Fibroblast of lung (primary cell): Measurements from ENCODE around the gene COL4A1. TPM values are rescaled to one million over a fixed set of nuclear protein-coding genes. Genes with fewer than 3 reads are reported as not detected.

Experiments
- DNase-seq, 2 donors: peaks; one replicate each; pipeline versions ENCODE4 v3.0.0 to v3.0.0-alpha.2; 2010; ENCODE audit warnings: low read depth in 2 of 2
- H2AFZ ChIP-seq: 2 replicates; pipeline ENCODE4 v1.5.1; 2012; ENCODE audit warnings: low read length, control low read depth, inconsistent platforms
- H3K27ac ChIP-seq: 2 replicates; pipeline ENCODE4 v1.5.1; 2011; ENCODE audit warnings: low read length, control low read depth; ENCODE audit not compliant: insufficient read depth
- H3K27me3 ChIP-seq: 2 replicates; pipeline ENCODE4 v1.5.1; 2011; ENCODE audit warnings: mild to moderate bottlenecking, low read length; ENCODE audit not compliant: control insufficient read depth, insufficient read depth
- H3K36me3 ChIP-seq: 2 replicates; pipeline ENCODE4 v1.5.1; 2011; ENCODE audit warnings: low read length; ENCODE audit not compliant: control insufficient read depth, insufficient read depth
- H3K4me1 ChIP-seq: 2 replicates; pipeline ENCODE4 v1.5.1; 2011; ENCODE audit warnings: low read length; ENCODE audit not compliant: control insufficient read depth, insufficient read depth; ENCODE audit errors: extremely low read depth
- H3K4me2 ChIP-seq: 2 replicates; pipeline ENCODE4 v1.5.1; 2011; ENCODE audit warnings: low read length, control low read depth; ENCODE audit not compliant: insufficient read depth; ENCODE audit errors: extremely low read depth
- H3K4me3 ChIP-seq, 4 experiments: fragments of 200-600 bp in 1 of 4; sonication (generic) in 1 of 4; replicated peaks in 1 of 4; 2 replicates each; pipeline ENCODE4 v1.5.1; 2011 to 2016; ENCODE audit warnings: low read length in 4 of 4, low read depth in 3 of 4, mild to moderate bottlenecking in 3 of 4, control low read depth in 2 of 4, inconsistent platforms in 1 of 4, mixed read lengths in 1 of 4; ENCODE audit not compliant: insufficient read depth in 1 of 4; ENCODE audit errors: control extremely low read depth in 1 of 4
- H3K79me2 ChIP-seq: 2 replicates; pipeline ENCODE4 v1.5.1; 2012; ENCODE audit warnings: mild to moderate bottlenecking, low read length, inconsistent platforms; ENCODE audit not compliant: control insufficient read depth, insufficient read depth
- H3K9ac ChIP-seq: 2 replicates; pipeline ENCODE4 v1.5.1; 2011; ENCODE audit warnings: mild to moderate bottlenecking, low read length, control low read depth; ENCODE audit not compliant: insufficient read depth
- H3K9me3 ChIP-seq: 2 replicates; pipeline ENCODE4 v1.5.1; 2012; ENCODE audit warnings: low read depth, low read length; ENCODE audit not compliant: control insufficient read depth, insufficient read depth
- H4K20me1 ChIP-seq: 2 replicates; pipeline ENCODE4 v1.5.1; 2011; ENCODE audit warnings: low read length; ENCODE audit not compliant: control insufficient read depth, insufficient read depth; ENCODE audit errors: extremely low read depth
- EZH2 ChIP-seq: IDR thresholded peaks from 2 replicates; pipeline ENCODE4 v1.5.1; 2012; ENCODE audit warnings: low read length, control low read depth, mild to moderate bottlenecking; ENCODE audit errors: missing control alignments
- polyA plus RNA-seq, 2 donors: library from polyadenylated mRNA; depleted of rRNA in 1 of 2; stranded (reverse) in 1 of 2; unstranded in 1 of 2; fragments of >200 nt; gene quantifications; 2 replicates each; pipeline ENCODE4 v1.2.1, GENCODE V29; 2011 to 2012; ENCODE audit warnings: missing spikeins in 1 of 2
- total RNA-seq: library from RNA; depleted of rRNA; stranded (reverse); fragments of >200 nt; gene quantifications from 2 replicates; pipeline ENCODE4 v1.2.1, GENCODE V29; 2014
- TF ChIP-seq, protein P1 (sequence below), 2 donors: IDR thresholded peaks in 1 of 2; conservative IDR thresholded peaks in 1 of 2; 1 replicate in 1 of 2; 2 replicates in 1 of 2; pipeline ENCODE4 v1.5.1; 2011 to 2012; ENCODE audit warnings: low read length in 2 of 2, control low read depth in 1 of 2, inconsistent platforms in 1 of 2, low read depth in 1 of 2, mild to moderate bottlenecking in 1 of 2

The COL4A1 gene
- total and polyA plus RNA-seq, 2 donors (not counting 1 experiment from before 2014, with no cell fraction given), result 34.0 to 607 TPM

DNA sequence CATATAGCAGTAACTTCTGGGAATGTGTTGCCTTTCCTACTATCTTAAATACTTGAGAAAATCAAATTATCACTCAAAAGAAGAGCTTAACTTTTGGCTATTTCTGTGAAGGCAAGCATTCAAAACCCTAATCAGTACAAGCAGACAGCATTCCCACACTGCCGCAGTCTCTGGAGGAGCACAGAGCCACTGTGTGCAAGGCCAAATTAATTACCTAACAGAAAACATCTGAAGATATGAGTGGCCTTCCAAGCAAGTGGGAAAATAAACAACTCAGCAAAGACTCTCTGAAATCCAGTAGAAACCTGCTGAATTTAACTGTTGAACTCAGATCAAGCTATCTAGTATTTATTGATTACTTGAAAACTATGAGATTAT is 68.2 kb downstream of the COL4A1 start:
- Histone ChIP-seq H3K9me3 (no peaks in the 10 kb centered on the region), H2AFZ (no peak overlapping the region), H4K20me1 (no peaks in the 10 kb centered on the region), H3K9ac (no peak overlapping the region), H3K4me2 (no peak overlapping the region), H3K79me2 (peaks cover 1% of the 10 kb centered on the region), H3K4me3 (no peak overlapping the region), H3K4me1 (peaks cover 24% of the 10 kb centered on the region), H3K27ac (no peak overlapping the region), H3K36me3 (no peaks in the 10 kb centered on the region), H3K27me3 (no peaks in the 10 kb centered on the region)
- DNase-seq, result no peak
- TF ChIP-seq EZH2, result no peak

DNA sequence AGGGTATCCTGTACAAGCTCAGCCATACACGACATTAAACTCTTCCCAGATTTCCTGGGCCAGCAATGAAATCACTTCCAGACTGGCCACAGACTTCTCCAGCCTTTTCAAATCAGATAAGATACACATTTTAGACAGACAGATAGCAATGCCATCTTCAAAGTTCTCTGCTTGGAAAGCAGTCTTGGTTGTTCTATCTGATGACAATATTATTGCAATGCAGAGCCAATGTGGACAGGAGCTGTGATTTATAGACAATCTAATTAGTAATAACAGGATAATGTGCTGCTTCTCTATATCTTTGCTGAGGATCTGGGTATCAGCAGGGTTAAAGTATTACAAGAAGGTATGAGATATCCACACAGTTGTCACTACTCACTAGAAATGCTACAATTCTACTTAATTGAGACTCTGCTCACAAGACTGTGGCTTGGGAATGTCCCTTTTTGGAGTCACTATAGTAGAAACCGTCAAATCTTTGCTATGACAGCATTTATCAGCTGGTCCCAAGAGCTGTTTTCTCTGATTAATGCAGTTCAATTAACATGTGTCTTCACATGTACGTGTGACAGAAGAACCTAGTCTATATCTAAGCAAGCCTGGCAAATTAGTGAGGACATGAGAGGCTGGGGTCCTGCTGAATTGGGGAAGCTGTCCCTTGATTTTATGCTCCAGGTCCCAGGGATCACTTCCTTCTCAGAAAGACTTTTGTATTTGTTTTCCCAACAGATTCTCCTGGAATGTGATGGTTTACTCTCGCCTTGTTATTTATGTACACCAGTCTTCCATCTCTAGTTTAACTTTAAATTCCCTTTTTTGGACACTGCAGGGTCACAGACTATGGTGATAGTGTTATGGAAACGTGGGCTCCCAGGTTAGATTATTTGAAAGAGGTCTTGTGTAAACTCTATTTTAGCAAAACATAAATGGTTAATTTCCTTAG is 68.8 kb downstream of the COL4A1 start:
- peaks cover 27% of the 10 kb centered on the region for H3K4me1 ChIP-seq
- H3K4me2 ChIP-seq, result no peak overlapping the region
- H3K27me3 ChIP-seq, result no peaks in the 10 kb centered on the region
- H3K27ac ChIP-seq, result peak overlapping the region; percentile 2
- TF ChIP-seq EZH2, result no peak
- TF ChIP-seq, protein P1, sequence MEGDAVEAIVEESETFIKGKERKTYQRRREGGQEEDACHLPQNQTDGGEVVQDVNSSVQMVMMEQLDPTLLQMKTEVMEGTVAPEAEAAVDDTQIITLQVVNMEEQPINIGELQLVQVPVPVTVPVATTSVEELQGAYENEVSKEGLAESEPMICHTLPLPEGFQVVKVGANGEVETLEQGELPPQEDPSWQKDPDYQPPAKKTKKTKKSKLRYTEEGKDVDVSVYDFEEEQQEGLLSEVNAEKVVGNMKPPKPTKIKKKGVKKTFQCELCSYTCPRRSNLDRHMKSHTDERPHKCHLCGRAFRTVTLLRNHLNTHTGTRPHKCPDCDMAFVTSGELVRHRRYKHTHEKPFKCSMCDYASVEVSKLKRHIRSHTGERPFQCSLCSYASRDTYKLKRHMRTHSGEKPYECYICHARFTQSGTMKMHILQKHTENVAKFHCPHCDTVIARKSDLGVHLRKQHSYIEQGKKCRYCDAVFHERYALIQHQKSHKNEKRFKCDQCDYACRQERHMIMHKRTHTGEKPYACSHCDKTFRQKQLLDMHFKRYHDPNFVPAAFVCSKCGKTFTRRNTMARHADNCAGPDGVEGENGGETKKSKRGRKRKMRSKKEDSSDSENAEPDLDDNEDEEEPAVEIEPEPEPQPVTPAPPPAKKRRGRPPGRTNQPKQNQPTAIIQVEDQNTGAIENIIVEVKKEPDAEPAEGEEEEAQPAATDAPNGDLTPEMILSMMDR (conservative IDR thresholded peaks at IDR 0.05 in 1 of 2, IDR thresholded peaks at IDR 0.05 in 1 of 2; ENCODE audit: low read depth in 1 of 2, low read length in 2 of 2), result no peak
- no peaks in the 10 kb centered on the region for H3K79me2 ChIP-seq
- H3K9ac ChIP-seq, result no peak overlapping the region
- DNase-seq, result no peak
- H4K20me1 ChIP-seq, result no peaks in the 10 kb centered on the region
- H2AFZ ChIP-seq, result no peak overlapping the region
- H3K36me3 ChIP-seq, result no peaks in the 10 kb centered on the region
- H3K4me3 ChIP-seq, result no peak overlapping the region
- H3K9me3 ChIP-seq, result no peaks in the 10 kb centered on the region

DNA sequence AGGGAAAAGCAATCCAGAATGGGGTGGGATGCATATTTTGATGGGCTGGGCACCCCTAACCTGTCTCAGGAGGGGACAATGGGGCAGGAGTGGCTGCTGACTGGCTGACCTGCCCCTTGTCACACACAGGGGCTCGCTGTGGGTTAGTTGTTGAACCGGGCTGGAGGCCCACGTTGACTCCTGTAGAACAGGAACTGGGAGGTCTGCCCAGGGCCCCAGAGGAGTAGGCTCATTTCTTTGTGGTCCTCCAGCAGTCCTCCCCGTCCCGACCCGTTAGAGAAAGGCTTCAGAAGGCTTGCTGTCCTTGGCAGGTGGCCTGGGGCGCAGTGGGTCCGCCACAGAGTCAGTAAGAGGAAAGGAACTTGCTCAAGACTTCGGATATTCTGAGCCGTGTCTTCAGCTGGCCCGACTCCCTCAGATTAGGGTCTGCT is 70.1 kb downstream of the COL4A1 start:
- no peaks in the 10 kb centered on the region for H4K20me1 ChIP-seq
- TF ChIP-seq, protein P1 (conservative IDR thresholded peaks at IDR 0.05 in 1 of 2, IDR thresholded peaks at IDR 0.05 in 1 of 2; ENCODE audit: low read depth in 1 of 2, low read length in 2 of 2), result no peak
- no peak for TF ChIP-seq EZH2
- no peaks in the 10 kb centered on the region for H3K27me3 ChIP-seq
- H3K9ac ChIP-seq, result no peak overlapping the region
- H3K36me3 ChIP-seq, result no peaks in the 10 kb centered on the region
- no peak overlapping the region for H2AFZ ChIP-seq
- DNase-seq, result no peak
- no peak overlapping the region for H3K4me2 ChIP-seq
- no peaks in the 10 kb centered on the region for H3K9me3 ChIP-seq
- peak overlapping the region; percentile 1 for H3K27ac ChIP-seq
- no peak overlapping the region for H3K4me3 ChIP-seq
- peaks cover 34% of the 10 kb centered on the region for H3K4me1 ChIP-seq
- peaks cover 4% of the 10 kb centered on the region for H3K79me2 ChIP-seq
